SK-N-SH (cell line): ENCODE measurements around the gene DNAJC10.
"Not testable (repeated sequence)": the region's sequence is repeated elsewhere in the genome, so short reads cannot be mapped to it uniquely, and the experiment has no call there.

ENCODE experiments used
- EP300 ChIP-seq, 2 experiments: IDR thresholded peaks; 2 replicates each; pipeline versions ENCODE4 v1.4.0 to v1.6.1; 2012; ENCODE audit warnings: borderline replicate concordance in 1 of 2, low read depth in 1 of 2, low read length in 1 of 2
- REST ChIP-seq: IDR thresholded peaks from 2 replicates; pipeline ENCODE4 v1.6.1; 2012; ENCODE audit warnings: mild to moderate bottlenecking, low read depth, low read length, moderate library complexity
- RFX5 ChIP-seq: IDR thresholded peaks from 2 replicates; pipeline ENCODE4 v1.6.1; 2012; ENCODE audit warnings: mild to moderate bottlenecking, improper control_type of control experiment, low read length

- not testable (repeated sequence) for TF ChIP-seq EP300 (IDR thresholded peaks at IDR 0.05; ENCODE audit: borderline replicate concordance in 1 of 2, low read depth in 1 of 2, low read length in 1 of 2); RFX5; REST
These were observed 52.9 kb downstream of the DNAJC10 start for GRCh38 chr2:182768950-182769349.
